Glomerular endothelial cell (primary cell): ENCODE results near the gene KIAA0040. TPM values are rescaled to one million over a fixed set of nuclear protein-coding genes. Genes with fewer than 3 reads are reported as not detected.
A peak's percentile ranks its signal among the peaks of the same experiment; 100 is the strongest.

Experiments
- DNase-seq: peaks from one replicate; pipeline ENCODE4 v3.0.0-alpha.2; 2011; ENCODE audit warnings: low read depth, low spot score; ENCODE audit errors: extremely low read depth
- total RNA-seq: library from RNA; depleted of rRNA; stranded (reverse); fragments of >200 nt; gene quantifications from 2 replicates; pipeline ENCODE4 v1.2.3, GENCODE V29; 2015

KIAA0040 gene
- total RNA-seq, 1 donor from 2014 or later, result 18.6 TPM

GRCh38 chr1:175203570-175204068, 11.0 kb upstream of the KIAA0040 start:
- DNase-seq, result no peak

- DNase-seq, result peak; percentile 64
Observed at GRCh38 chr1:175200678-175201521, 8.3 kb upstream of the KIAA0040 start.

DNA sequence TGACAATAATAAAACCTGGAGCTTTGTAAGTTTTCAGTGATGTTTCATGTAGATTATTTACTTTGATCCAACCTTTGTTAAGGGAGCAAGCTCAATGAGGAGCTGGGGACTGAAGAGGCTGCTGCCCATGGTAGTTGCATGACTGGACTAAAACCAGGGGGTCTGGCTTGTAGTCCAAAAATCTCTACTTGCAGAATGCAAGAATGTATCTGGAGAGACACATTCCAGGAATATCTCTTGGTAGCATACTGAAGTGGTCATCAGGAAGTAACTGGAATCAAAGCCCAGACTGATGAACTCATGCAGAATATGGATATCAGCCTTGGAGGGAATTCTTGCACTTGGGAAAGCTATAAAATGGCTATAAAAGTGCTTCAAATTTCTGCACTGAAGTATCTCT, 5.8 kb upstream of the KIAA0040 start:
- no peak for DNase-seq

GRCh38 chr1:175197531-175197930, 5.0 kb upstream of the KIAA0040 start:
- peak; percentile 74 for DNase-seq

- DNase-seq, result no peak
Observed at GRCh38 chr1:175195798-175196197, 3.2 kb upstream of the KIAA0040 start.

- DNase-seq, result no peak
Observed at GRCh38 chr1:175195281-175195680, 2.7 kb upstream of the KIAA0040 start.

DNA sequence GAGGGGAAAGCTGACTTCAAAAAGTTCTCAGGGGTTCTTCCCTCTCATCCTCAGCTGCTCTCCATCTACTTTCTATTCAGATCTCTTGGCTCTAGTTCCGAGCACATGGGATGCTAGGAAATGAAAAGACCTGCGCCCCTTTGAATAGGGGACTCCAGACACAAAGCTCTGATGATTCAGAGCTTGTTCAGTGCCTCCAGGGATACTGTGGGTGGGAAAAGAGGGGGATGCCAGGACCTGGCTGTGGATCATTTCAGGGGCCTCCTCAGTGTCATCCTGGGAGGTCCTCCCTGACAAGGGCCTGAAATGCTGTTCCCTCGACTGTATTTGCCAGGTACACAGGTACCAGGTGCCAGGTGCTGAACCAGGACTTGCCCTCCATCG, 943 bp upstream of the KIAA0040 start:
- DNase-seq, result no peak

DNA sequence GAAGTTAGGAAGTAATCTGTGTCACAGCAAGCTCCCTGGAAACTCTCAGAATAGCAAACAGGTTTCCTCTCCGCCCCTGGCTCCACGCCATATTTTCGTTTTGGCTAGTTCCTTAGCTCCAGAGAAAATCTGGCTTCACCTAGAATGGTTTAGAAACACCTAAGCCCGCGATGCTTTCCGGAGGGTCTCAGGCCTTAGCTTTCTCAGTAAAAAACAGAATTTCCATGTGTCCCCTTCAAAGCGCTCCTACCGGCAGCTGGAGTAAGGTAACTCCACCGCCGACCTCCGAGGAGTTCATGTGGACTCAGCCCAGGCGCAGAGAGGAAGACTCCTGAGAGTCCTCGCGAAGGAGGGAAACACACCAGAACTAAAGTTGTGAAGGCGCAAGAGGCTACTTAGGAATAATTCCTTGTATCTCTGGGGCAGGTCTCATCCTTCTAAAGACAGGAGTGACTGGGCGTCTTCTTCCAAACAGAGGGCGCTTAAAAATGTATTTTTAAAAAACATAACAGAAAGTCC, 406 bp downstream of the KIAA0040 start:
- DNase-seq, result no peak

GRCh38 chr1:175191659-175192058, 917 bp downstream of the KIAA0040 start:
- DNase-seq, result no peak

- DNase-seq, result no peak
Observed at GRCh38 chr1:175188936-175189335, 3.6 kb downstream of the KIAA0040 start.

DNA sequence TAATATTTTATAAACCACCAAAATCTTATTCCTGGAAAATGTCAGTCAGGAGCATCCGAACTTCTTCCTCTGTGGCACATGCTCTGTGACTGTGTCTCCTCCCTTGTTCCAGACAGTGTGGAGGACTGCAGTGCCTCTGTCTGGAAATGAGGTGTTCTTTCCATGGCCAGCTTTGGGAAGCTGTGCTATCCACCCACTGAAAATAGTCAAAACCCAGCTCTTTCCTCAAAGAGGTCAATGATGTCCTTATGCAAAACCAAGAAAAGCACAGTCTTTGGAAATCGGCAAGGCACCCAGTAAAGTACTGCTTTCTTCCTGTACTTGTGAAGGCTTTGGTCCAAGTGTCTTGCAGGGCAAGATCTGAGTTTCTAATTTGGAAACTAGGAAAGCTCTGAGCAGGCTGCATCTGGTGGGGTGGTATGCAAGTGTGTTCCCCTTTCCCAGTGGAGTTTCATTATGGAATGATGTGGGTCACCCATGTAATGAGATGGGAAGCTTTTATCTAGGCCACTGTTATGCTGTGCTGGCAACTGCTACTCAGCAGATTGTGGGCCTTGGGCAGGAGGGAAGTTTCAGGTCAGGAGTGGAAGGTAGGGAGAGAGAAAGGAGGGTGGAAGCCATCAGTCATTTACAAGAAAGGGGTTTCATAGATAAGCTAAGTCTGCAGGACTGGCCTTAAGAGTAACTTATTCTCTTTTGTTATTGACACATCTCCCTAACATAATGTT, 6.0 kb downstream of the KIAA0040 start:
- no peak for DNase-seq

DNA sequence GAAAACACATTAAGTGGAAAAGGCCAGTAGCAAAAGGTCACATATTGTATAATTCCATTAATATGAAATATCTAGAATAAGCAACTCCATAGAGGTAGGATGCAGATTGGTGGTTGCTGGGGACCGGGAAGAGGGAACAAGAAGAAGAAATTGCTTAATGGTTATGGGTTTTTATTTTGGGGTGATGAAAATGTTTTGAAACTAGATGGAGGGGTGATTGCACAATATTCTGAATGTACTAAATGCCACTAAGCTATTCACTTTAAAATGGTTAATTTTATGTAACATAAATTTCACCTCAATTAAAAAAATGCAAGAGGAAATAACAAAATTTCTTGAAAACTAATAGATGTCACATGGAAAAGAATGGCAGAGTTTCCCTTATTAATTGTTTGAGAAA, 6.7 kb downstream of the KIAA0040 start:
- no peak for DNase-seq

DNA sequence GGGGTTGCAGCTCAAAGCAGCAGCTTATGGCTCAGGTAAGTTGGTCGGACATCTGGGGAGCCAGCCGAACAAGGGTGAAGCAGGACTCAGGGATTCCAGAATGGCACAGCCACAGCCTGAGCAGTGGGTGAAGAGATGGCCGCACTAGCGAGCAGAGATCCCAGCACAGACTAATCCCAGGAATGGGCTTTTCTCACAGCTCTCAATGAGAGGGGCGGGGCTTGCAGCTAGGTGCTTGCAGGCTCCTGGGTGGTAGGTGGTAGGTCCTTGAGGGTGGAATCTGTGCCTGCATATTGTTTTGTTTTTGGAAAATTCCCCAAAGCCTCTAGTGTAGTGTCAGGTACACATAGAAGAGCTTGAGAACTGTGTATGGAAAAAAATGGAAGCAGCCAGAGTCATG, 9.0 kb downstream of the KIAA0040 start:
- DNase-seq, result no peak

DNA sequence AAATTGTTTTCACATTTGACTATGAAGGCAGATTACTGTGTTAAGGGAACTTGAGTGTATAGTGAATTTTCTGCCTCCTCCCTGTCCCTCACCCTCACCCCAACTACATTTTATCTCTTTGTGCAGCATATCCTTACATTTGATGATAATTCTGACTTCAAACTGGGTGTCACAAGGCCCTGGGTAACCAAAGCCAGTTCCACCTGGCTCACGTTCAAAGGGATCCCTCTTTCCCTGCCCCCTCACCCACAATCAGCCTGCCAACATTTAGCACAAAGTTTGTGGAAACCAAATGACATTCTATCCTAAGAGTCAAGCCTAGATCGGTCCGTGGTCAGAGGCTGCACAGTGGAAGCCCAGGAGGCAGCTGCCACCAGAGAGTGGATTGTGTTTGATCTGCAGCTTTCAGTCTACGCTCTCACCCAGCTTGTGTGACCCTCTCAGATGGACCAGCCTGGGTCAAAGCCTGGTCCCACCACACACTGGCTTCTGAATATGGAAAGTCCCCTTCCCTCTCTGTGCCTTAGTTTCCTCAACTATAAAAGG, 10.3 kb downstream of the KIAA0040 start:
- DNase-seq, result no peak

GRCh38 chr1:175179837-175180590, 12.6 kb downstream of the KIAA0040 start:
- no peak for DNase-seq

DNA sequence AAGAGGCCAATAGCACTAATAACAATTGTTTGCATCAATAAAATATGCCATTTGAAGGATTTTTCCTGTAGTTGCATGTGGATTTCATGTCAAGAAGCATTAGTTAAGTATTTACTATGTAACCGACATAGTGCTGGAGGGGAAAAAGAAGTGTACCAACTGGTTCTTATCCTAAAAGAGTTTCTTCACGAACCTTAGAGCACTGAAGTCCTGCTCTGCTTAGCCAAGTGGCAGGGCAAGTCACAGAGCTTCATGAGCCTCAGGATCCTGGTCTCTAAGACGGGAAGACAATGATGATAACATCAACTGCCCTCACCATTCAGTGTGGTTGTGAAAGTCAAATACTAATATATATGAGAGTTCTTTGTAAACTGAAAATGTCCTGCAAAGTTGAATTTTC, 14.1 kb downstream of the KIAA0040 start:
- DNase-seq, result no peak

DNA sequence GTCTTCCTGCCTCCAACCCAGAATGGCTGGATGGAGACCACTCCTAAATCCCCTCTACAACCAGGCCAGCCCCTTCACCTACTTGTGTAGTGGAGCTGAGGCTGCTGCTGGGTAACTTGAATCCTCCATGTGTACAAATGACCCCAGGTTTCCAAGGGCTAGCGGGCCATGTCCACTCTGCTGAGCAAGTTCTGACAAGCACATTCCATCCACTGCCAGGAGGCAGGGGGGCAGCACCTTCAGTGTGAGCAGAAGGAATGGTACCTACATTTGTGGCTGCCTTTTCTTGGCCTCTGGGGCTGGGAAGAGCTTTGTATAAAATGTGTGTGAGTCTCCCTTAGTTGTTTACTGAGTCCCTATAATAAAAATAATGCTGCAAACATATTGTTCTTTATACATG, 14.5 kb downstream of the KIAA0040 start:
- DNase-seq, result no peak

DNA sequence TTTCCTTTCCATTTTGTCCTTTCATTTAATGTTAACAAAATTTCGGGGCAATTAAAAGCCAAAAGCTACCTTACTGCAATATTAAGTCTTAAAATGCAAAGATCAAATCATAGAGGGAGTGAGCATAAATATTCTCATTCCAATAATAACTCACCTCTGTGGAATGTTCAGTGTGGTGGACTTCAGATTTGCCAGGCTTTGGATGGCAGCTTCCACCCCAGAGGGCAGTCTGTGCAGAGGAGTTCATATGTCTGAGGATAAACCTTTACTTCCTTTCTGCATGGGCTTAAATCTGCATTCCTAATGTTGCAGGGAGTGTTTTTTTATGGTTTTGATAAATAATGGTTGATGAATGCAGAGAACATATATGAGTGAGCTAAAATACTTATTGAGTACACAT, 16.3 kb downstream of the KIAA0040 start:
- DNase-seq, result no peak

DNA sequence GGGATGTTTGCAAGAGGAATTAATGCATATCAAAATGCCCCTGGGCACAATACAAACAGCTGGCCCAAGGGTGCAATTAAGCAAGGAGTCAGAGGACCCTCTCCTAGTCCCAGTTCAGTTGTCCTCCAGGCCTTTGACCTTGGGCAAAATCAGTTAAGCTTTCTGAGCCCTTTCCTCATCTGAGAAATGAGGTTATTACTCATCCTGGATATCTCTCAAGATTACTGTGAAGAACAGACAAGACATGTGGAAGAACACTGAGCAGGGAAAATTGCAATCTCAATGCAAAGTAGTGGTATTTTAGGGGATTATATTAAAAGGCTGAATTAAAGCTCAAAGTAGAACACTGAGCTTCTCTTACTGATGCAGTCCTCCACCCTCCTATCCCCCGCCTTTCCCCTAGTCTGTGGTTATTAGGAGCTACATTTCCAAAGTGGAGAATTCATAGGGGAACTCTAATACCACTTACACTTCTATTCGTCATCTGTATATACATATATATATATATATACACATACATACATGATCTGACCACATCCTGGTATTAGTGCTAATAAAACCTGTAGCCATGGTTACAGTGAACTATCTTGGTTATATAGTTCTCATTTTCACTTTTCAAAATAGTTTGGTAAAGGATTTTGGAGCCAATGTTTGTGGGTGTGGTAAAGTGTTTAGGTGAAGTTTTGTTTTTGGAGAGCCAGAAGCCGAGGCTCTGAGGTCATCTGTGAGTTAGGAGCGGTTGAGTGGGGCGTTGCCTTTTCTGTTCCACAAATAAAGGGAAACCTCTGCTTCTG, 18.1 kb downstream of the KIAA0040 start:
- no peak for DNase-seq

DNA sequence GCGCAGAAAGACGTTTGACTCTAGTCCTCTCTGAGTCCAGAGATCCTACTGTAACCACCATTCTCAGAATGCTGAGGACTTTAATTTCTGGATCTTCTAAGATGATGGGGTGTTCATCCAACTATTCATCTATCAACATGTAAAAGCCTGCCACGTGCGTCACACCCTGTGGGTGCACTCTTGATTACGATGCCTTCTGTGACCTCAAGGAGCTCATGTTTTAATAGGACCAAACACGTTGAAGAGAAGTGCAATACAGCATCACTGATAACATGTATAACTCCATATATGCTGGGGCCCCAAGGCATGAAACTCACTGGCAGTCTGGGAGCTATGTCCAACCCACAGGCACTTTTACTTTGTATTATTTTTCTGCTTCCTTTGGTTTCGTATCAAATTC, 19.0 kb downstream of the KIAA0040 start:
- no peak for DNase-seq
